DND-41 (cell line): Measurements from ENCODE around the gene MAGEA1.

ENCODE experiments used
- EZH2 ChIP-seq: IDR thresholded peaks from 3 replicates; pipeline ENCODE4 v1.6.1; 2012; ENCODE audit warnings: borderline replicate concordance, low read depth, mild to moderate bottlenecking, moderate library complexity, low read length, inconsistent platforms; ENCODE audit not compliant: severe bottlenecking
- TF ChIP-seq, protein P1 (sequence below): IDR thresholded peaks from 2 replicates; pipeline ENCODE4 v1.5.1; 2012; ENCODE audit warnings: borderline replicate concordance, low read length, moderate library complexity, mild to moderate bottlenecking; ENCODE audit not compliant: poor library complexity, severe bottlenecking; ENCODE audit errors: extremely low read depth

DNA sequence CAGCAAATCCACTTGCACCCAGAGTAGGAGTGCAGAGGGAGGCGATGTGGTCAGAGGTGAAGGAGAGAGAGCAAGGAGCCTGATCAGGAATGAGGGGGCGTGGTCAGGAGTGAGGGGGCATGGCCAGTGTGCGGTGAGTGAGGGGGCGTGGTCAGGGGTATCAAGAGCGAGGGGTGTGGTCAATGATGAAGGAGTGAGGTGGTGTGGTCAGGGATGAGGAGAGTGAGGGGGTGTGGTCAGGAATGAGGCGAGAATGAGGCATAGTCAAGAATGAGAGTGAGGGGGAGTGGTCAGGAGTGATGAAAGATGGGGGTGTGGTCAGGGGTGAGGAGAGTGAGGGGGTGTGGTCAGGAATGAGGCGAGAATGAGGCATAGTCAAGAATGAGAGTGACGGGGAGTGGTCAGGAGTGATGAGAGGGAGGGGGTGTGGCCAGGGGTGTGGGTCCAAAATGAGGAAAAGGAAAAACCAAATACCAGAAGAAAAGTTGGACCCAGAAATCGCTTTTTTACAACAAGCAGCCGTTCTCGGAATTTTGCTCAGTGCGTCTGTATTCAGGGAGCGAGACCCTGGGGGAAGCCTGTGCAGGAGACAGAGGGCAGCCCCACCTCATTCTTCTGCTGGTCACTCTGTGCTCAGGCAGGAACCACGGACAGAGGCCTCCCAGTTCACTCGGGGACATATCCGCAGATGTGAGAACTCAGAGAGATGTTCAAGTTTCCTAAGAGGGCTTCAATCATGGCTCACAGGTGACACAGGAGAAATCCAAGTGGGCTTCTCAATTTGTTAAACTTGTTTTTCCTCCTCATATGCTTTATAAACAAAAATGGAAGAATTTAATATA is 47.5 kb downstream of the MAGEA1 start:
- TF ChIP-seq, protein P1, sequence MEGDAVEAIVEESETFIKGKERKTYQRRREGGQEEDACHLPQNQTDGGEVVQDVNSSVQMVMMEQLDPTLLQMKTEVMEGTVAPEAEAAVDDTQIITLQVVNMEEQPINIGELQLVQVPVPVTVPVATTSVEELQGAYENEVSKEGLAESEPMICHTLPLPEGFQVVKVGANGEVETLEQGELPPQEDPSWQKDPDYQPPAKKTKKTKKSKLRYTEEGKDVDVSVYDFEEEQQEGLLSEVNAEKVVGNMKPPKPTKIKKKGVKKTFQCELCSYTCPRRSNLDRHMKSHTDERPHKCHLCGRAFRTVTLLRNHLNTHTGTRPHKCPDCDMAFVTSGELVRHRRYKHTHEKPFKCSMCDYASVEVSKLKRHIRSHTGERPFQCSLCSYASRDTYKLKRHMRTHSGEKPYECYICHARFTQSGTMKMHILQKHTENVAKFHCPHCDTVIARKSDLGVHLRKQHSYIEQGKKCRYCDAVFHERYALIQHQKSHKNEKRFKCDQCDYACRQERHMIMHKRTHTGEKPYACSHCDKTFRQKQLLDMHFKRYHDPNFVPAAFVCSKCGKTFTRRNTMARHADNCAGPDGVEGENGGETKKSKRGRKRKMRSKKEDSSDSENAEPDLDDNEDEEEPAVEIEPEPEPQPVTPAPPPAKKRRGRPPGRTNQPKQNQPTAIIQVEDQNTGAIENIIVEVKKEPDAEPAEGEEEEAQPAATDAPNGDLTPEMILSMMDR: no peak
- TF ChIP-seq EZH2: no peak
